GM19467 (cell line): ENCODE data around the gene RGS6.

Experiments
- ATAC-seq: cut with Tn5 transposase; IDR thresholded peaks from one replicate; pipeline ENCODE4 v1.9.1; 2021; ENCODE audit warnings: mild to moderate bottlenecking, moderate library complexity; ENCODE audit not compliant: unreplicated experiment

The RGS6 gene

GRCh38 chr14:72544615-72545387 is 612.6 kb downstream of the RGS6 start:
- ATAC-seq, result no peak

DNA sequence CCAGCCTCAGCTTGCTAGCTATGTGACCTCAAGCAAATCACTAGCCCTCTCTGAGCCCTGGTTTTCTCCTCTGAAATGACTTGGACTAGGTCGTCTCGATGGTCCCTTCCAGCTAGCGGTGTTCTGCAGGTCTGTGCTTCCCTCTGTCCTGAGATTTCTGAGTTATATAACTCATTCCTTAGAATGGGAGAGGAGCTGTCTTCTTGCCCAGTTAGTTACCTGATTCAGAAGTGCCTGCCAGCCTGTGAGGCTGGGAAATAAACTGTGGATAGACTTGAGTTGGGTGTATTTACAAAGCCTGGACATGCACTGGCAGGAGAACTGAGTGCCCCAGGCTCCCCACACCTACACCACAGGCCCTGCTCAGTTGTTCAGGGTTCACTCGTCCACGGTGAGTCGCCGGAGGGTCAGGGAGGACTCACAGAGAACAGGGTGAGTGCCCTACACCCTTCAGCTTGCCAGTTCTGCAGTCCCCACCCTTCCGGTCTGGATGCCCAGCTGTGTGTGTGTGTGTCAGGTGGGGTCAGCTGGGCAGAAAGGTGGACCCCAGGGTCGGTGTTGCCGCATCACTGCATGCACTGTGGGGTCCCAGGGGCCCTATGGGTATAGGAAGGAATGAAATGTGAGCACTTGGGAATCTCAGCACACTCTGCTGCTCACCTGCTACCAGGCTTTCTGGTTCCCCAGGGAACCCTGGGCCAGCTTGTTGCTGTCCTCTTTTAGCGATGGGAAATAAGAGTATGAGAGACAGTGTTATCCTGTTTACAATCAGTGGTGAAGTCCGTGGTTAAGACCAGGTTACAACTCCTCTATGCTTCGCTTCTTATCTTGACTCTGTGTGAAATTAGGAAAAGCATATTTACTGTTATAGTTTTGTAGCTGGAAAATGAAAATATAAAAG is 613.4 kb downstream of the RGS6 start:
- ATAC-seq, result no peak

- ATAC-seq, result no peak
Measured at GRCh38 chr14:72546344-72547016, 614.3 kb downstream of the RGS6 start.

- ATAC-seq, result no peak
Measured at GRCh38 chr14:72547999-72548398, 615.8 kb downstream of the RGS6 start.

DNA sequence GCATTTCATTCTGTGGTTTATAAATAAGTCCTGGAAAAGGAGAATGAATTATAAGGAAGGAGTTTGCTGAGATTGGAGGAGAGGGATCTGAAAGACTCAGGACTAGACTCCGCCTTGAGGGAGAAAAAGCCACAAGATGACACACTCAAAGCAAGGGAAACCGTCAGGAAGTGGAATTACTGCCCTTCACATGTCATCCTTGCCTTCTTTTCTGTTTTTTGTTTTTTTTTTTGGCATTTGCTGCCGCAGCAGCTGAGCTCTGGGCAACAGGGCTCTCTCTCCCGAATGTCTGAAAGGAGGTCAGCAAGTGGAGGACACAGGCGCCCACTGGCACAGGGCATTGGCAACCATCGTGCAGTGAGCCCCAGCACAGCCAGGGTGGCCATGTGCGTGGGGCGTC is 616.8 kb downstream of the RGS6 start:
- ATAC-seq, result no peak

GRCh38 chr14:72549854-72550253 is 617.6 kb downstream of the RGS6 start:
- no peak for ATAC-seq

DNA sequence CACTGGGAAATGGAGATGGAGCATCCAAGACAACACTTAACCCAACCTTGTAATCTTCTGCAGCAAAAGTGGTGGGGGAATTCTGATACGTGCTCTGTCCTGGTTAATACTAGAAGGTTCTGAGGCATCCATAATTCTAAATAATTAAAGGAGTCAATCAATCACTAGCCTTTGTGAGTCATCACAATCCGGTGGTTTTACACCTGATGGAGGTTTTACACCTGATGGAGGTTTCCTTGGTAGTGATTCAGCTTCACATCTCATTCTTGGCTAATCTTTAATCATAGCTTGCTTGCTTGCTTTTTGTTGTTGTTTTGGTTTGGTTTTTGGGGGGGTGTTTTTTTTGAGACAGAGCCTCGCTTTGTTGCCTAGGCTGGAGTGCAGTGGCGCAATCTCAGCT is 618.3 kb downstream of the RGS6 start:
- no peak for ATAC-seq

GRCh38 chr14:72552236-72552635 is 620.0 kb downstream of the RGS6 start:
- no peak for ATAC-seq

- no peak for ATAC-seq
Measured at GRCh38 chr14:72553161-72553560, 620.9 kb downstream of the RGS6 start.

- no peak for ATAC-seq
Measured at GRCh38 chr14:72553656-72554055, 621.4 kb downstream of the RGS6 start.

- ATAC-seq, result no peak
Measured at GRCh38 chr14:72554401-72554800, 622.2 kb downstream of the RGS6 start.

- ATAC-seq, result no peak
Measured at GRCh38 chr14:72554994-72555608, 622.9 kb downstream of the RGS6 start.

DNA sequence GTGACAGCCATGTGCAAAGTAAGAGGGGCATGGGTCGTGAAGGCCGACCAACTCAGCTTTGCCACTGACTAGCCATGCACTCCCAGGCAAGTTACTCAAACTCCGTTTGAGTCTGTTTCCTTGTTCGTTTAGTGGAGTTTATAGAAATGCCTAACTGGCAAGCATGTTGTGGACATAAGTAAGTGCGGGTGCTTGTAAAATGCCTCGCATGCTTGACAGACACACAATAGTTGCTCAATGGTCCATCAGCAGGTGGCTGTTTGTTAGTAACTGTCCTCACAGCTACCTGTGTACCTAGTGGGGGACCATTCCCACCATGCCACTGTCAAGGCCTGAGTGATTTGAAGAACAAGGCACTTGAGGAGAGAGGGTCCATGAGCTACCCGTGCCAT is 623.4 kb downstream of the RGS6 start:
- no peak for ATAC-seq

GRCh38 chr14:72557671-72558070 is 625.4 kb downstream of the RGS6 start:
- no peak for ATAC-seq

GRCh38 chr14:72558721-72559120 is 626.5 kb downstream of the RGS6 start:
- ATAC-seq, result no peak

- ATAC-seq, result no peak
Measured at GRCh38 chr14:72559202-72559601, 627.0 kb downstream of the RGS6 start.

DNA sequence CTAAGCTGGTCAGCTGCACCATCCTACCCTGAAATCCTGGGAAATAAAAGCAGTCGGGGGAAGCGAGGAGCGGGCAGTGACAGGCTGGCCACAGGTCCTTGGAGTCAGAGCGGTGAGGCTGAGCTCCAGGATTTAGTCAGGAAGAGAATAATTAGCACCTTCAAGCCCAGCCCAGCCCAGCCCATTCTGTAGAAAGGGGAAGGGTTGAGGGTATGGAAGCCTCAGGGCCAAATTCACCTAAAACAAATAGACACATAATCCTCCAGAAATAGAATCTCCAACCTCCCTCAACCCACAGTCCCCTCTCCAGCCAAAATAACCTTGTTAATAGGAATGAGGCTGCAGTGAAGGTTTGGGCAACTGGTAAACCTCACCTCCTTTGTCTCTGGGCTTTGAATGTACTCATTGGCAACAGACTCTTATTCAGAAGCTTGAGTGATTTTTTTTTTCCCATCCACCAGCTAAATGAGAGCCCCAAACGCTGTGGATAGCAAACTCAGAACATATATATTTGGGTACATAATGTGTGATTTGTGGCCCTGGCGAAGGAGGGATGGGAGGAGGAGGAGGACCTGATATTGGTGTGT is 627.5 kb downstream of the RGS6 start:
- no peak for ATAC-seq

DNA sequence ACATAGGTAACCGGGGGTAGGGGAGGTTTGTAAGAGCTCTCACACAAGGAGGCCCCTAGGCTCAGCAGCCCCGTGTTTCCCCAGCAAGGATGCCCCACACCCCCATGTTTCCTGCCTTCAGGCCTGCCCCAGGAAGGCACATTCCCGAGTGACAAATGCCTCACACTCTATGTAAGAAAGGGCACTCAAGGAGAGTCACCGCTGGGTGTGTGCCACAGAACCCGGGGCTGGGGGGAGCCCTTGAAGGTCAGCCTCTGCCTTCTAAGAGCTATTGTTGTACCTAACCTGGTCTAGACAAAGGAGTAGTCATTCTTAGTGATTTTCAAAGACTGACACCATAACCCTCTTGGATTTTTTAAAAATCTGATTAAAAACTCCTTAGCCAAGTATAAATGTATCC is 628.1 kb downstream of the RGS6 start:
- ATAC-seq, result no peak

- ATAC-seq, result no peak
Measured at GRCh38 chr14:72560889-72561493, 628.8 kb downstream of the RGS6 start.

GRCh38 chr14:72562300-72562699 is 630.1 kb downstream of the RGS6 start:
- no peak for ATAC-seq
